Measurements from ENCODE around the gene CLEC4C. TPM values are rescaled to one million over a fixed set of nuclear protein-coding genes. Genes with fewer than 3 reads are reported as not detected.

Gene CLEC4C
- total RNA-seq, 1 donor from 2014 or later, result not detected

- TF ChIP-seq CTCF (IDR thresholded peaks at IDR 0.05; ENCODE audit: unreplicated experiment), result no peak
- no peaks in the 10 kb centered on the region for H3K27me3 Mint-ChIP-seq
- H3K9me3 Mint-ChIP-seq (ENCODE audit: low read depth), result peaks cover 5% of the 10 kb centered on the region
- no peak for DNase-seq (ENCODE audit: low spot score, unreplicated experiment)
- H3K4me3 Mint-ChIP-seq (ENCODE audit: low read depth), result no peak overlapping the region
- H3K4me1 Mint-ChIP-seq (ENCODE audit: low read depth), result no peaks in the 10 kb centered on the region
- no peak overlapping the region for H3K27ac Mint-ChIP-seq
- no peaks in the 10 kb centered on the region for H3K36me3 Mint-ChIP-seq (ENCODE audit: insufficient read depth)
Observed at GRCh38 chr12:7681535-7681934, 65.6 kb downstream of the CLEC4C start.

Other genes starting within 250 kb of the CLEC4C start
- 1.7 and 2.0 TPM in 2 replicates for gene CD163, start 243.6 kb downstream of the CLEC4C start, total RNA-seq
- not detected in 2 replicates for gene APOBEC1, start 81.5 kb downstream of the CLEC4C start, total RNA-seq
- gene GDF3, start 51.6 kb downstream of the CLEC4C start, total RNA-seq, result not detected in 2 replicates
- not detected in 2 replicates for gene DPPA3, start 35.9 kb downstream of the CLEC4C start, total RNA-seq
- gene NANOGNB, start 17.8 kb upstream of the CLEC4C start, total RNA-seq, result not detected in 2 replicates
- 0.64 and 0.74 TPM in 2 replicates for gene NANOG, start 42.0 kb upstream of the CLEC4C start, total RNA-seq
- gene SLC2A14, start 125.5 kb upstream of the CLEC4C start, total RNA-seq, result 14.5 and 18.6 TPM in 2 replicates
- gene SLC2A3, start 188.8 kb upstream of the CLEC4C start, total RNA-seq, result 21.7 and 34.8 TPM in 2 replicates